HG03039 (cell line): ENCODE measurements around the gene HIBADH.
"Not testable (repeated sequence)": the region's sequence is repeated elsewhere in the genome, so short reads cannot be mapped to it uniquely, and the experiment has no call there.

Experiments used
- ATAC-seq: cut with Tn5 transposase; IDR thresholded peaks from one replicate; pipeline ENCODE4 v1.9.1; 2021; ENCODE audit warnings: mild to moderate bottlenecking, moderate library complexity; ENCODE audit not compliant: unreplicated experiment

Gene HIBADH

GRCh38 chr7:27514861-27515260 lies 147.8 kb downstream of the HIBADH start:
- no peak for ATAC-seq

GRCh38 chr7:27513885-27514284 lies 148.8 kb downstream of the HIBADH start:
- ATAC-seq: no peak

- not testable (repeated sequence) for ATAC-seq
Observed at GRCh38 chr7:27511370-27511769, 151.3 kb downstream of the HIBADH start.

GRCh38 chr7:27510541-27510940 lies 152.1 kb downstream of the HIBADH start:
- no peak for ATAC-seq

GRCh38 chr7:27501879-27502278 lies 160.8 kb downstream of the HIBADH start:
- ATAC-seq: not testable (repeated sequence)

- no peak for ATAC-seq
Observed at GRCh38 chr7:27501001-27501400, 161.7 kb downstream of the HIBADH start.

GRCh38 chr7:27492224-27492623 lies 170.5 kb downstream of the HIBADH start:
- no peak for ATAC-seq

GRCh38 chr7:27491534-27491933 lies 171.1 kb downstream of the HIBADH start:
- ATAC-seq: no peak

GRCh38 chr7:27487509-27487908 lies 175.2 kb downstream of the HIBADH start:
- ATAC-seq: no peak

GRCh38 chr7:27484451-27484850 lies 178.2 kb downstream of the HIBADH start:
- ATAC-seq: no peak

- no peak for ATAC-seq
Observed at GRCh38 chr7:27482219-27482618, 180.5 kb downstream of the HIBADH start.

- no peak for ATAC-seq
Observed at GRCh38 chr7:27478556-27478955, 184.1 kb downstream of the HIBADH start.

GRCh38 chr7:27478084-27478483 lies 184.6 kb downstream of the HIBADH start:
- ATAC-seq: no peak

GRCh38 chr7:27476493-27476892 lies 186.2 kb downstream of the HIBADH start:
- no peak for ATAC-seq
